Left renal cortex interstitium (tissue), 4 donors: Measurements from ENCODE around the gene CYB5R3. TPM values are rescaled to one million over a fixed set of nuclear protein-coding genes. Genes with fewer than 3 reads are reported as not detected.
"Not testable (repeated sequence)": the region's sequence is repeated elsewhere in the genome, so short reads cannot be mapped to it uniquely, and the experiment has no call there.

Experiments
- DNase-seq, 4 donors: peaks; one replicate each; pipeline ENCODE4 v3.0.0-alpha.2; 2013; ENCODE audit warnings: low read depth in 4 of 4, low spot score in 2 of 4, missing footprints in 1 of 4
- polyA plus RNA-seq, 4 donors: library from polyadenylated mRNA; unstranded; fragments of 120-200 nt; gene quantifications; one replicate each; pipeline ENCODE4 v1.2.1, GENCODE V29; 2013; ENCODE audit not compliant: insufficient read length in 4 of 4

The CYB5R3 gene
- polyA plus RNA-seq, 4 donors, result 129 to 183 (median 158) TPM

GRCh38 chr22:42626431-42626830 lies 22.8 kb downstream of the CYB5R3 start:
- DNase-seq, result no peak

- no peak for DNase-seq
Observed at GRCh38 chr22:42625416-42625815, 23.8 kb downstream of the CYB5R3 start.

- no peak for DNase-seq
Observed at GRCh38 chr22:42624551-42625106, 24.6 kb downstream of the CYB5R3 start.

- no peak for DNase-seq
Observed at GRCh38 chr22:42623756-42624441, 25.3 kb downstream of the CYB5R3 start.

- DNase-seq, result no peak
Observed at GRCh38 chr22:42623301-42623751, 25.9 kb downstream of the CYB5R3 start.

GRCh38 chr22:42622061-42622710 lies 27.0 kb downstream of the CYB5R3 start:
- no peak for DNase-seq

- peak in 2 of 4 donors; percentile 49 to 66 for DNase-seq
Observed at GRCh38 chr22:42621505-42622002, 27.6 kb downstream of the CYB5R3 start.

- no peak for DNase-seq
Observed at GRCh38 chr22:42620084-42620483, 29.1 kb downstream of the CYB5R3 start.

- DNase-seq, result no peak
Observed at GRCh38 chr22:42619261-42620063, 29.7 kb downstream of the CYB5R3 start.

GRCh38 chr22:42617155-42617983 lies 31.8 kb downstream of the CYB5R3 start:
- DNase-seq, result no peak

- DNase-seq, result not testable (repeated sequence)
Observed at GRCh38 chr22:42615860-42616175, 33.4 kb downstream of the CYB5R3 start.

GRCh38 chr22:42615092-42615859 lies 33.9 kb downstream of the CYB5R3 start:
- peak; percentile 89 to 99 (median 94) for DNase-seq

- DNase-seq, result peak; percentile 98 to 99 (median 98)
Observed at GRCh38 chr22:42614312-42615091, 34.7 kb downstream of the CYB5R3 start, which contains the start of gene POLDIP3. Gene POLDIP3 (minus strand): TSS chr22:42614883. CDS start chr22:42614857, 26 bp downstream.

GRCh38 chr22:42613872-42614301 lies 35.3 kb downstream of the CYB5R3 start:
- no peak for DNase-seq

GRCh38 chr22:42612336-42612735 lies 36.9 kb downstream of the CYB5R3 start:
- no peak for DNase-seq

GRCh38 chr22:42611051-42611450 lies 38.1 kb downstream of the CYB5R3 start:
- no peak for DNase-seq

- DNase-seq, result no peak
Observed at GRCh38 chr22:42610186-42610585, 39.0 kb downstream of the CYB5R3 start.

- no peak for DNase-seq
Observed at GRCh38 chr22:42608823-42609361, 40.3 kb downstream of the CYB5R3 start.
